Sigmoid colon (tissue), 4 donors: ENCODE measurements around the gene MPZ.

Source experiments
- EP300 ChIP-seq, 4 donors: sonication (generic); formaldehyde crosslinking; IDR thresholded peaks; one replicate each; pipeline ENCODE4 v1.6.1; 2017; ENCODE audit warnings: antibody characterized with exemption in 4 of 4
- TF ChIP-seq, protein P1 (sequence below), 4 experiments: fragments of 450-650 bp in 3 of 4; fragments of 200-600 bp in 1 of 4; IDR thresholded peaks; one replicate each; pipeline ENCODE4 v1.5.1; 2016 to 2019; ENCODE audit warnings: antibody characterized with exemption in 4 of 4, mild to moderate bottlenecking in 3 of 4, moderate library complexity in 2 of 4

DNA sequence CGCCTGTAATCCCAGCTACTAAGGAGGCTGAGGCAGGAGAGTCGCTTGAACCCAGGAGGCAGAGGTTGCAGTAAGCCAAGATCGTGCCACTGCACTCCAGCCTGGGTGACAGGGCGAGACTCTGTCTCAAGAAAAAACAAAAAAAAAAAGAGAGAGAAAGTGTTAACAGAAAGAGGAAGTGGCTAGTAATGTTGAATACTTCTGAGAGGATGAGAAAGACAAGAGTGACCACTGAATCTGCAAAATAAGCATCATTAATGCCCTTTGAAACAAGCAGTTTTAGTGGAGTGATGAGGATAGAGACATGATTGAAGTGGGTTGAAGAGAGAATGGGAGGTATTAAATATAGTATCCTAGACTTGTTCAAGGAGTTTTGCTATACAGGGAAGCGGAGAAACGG is 11.7 kb downstream of the MPZ start:
- TF ChIP-seq, protein P1, sequence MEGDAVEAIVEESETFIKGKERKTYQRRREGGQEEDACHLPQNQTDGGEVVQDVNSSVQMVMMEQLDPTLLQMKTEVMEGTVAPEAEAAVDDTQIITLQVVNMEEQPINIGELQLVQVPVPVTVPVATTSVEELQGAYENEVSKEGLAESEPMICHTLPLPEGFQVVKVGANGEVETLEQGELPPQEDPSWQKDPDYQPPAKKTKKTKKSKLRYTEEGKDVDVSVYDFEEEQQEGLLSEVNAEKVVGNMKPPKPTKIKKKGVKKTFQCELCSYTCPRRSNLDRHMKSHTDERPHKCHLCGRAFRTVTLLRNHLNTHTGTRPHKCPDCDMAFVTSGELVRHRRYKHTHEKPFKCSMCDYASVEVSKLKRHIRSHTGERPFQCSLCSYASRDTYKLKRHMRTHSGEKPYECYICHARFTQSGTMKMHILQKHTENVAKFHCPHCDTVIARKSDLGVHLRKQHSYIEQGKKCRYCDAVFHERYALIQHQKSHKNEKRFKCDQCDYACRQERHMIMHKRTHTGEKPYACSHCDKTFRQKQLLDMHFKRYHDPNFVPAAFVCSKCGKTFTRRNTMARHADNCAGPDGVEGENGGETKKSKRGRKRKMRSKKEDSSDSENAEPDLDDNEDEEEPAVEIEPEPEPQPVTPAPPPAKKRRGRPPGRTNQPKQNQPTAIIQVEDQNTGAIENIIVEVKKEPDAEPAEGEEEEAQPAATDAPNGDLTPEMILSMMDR (IDR thresholded peaks at IDR 0.05) = no peak
- no peak for TF ChIP-seq EP300 (IDR thresholded peaks at IDR 0.05)
